ENCODE measurements around the gene PSMG3. TPM values are rescaled to one million over a fixed set of nuclear protein-coding genes. Genes with fewer than 3 reads are reported as not detected.

PSMG3 gene
- total RNA-seq, 1 experiment from 2014 or later: 33.3 TPM

DNA sequence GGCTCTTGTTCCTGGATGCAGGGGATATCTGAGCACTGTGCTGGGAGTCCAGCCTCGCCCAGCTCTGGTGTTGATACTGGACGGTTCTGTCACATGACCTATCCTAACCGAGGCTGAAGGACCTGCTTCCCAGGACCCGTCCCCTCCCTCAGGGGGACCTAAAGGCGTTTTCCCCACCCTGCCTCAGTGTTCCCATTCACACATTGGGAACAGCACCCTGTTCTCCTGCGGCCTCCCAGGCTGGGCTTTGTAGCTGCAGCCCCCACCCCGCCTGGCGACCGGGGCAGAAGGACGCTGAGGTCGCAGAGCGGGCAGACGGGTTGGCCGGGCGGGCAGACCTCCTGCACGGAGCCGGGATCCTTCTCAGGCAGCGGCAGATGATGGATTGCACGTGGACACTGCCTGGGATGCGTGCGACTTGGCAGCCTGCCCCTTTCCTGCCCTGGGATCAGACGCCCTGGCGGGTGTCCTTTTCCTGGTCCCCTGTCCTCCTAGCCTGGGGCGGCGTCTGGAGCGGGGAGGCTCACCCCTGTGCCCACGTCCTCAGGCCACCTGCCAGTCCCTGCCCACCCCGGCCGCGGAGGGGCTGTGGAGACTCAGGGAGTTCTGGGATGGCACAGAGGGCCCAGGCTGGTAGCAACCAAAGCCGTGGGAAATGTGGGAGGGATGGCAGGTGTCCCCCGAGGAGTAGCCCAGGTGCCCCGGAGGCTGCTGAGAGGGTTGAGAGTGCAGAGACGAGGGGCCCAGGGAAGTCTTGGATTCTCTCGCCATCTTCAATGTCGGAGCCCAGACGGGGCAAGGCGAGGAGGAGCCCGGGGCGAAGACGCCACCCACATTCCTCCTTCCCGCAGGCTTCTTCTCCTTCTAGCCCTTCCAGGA, 17.2 kb upstream of the PSMG3 start (continued):
- TF ChIP-seq, protein P1, sequence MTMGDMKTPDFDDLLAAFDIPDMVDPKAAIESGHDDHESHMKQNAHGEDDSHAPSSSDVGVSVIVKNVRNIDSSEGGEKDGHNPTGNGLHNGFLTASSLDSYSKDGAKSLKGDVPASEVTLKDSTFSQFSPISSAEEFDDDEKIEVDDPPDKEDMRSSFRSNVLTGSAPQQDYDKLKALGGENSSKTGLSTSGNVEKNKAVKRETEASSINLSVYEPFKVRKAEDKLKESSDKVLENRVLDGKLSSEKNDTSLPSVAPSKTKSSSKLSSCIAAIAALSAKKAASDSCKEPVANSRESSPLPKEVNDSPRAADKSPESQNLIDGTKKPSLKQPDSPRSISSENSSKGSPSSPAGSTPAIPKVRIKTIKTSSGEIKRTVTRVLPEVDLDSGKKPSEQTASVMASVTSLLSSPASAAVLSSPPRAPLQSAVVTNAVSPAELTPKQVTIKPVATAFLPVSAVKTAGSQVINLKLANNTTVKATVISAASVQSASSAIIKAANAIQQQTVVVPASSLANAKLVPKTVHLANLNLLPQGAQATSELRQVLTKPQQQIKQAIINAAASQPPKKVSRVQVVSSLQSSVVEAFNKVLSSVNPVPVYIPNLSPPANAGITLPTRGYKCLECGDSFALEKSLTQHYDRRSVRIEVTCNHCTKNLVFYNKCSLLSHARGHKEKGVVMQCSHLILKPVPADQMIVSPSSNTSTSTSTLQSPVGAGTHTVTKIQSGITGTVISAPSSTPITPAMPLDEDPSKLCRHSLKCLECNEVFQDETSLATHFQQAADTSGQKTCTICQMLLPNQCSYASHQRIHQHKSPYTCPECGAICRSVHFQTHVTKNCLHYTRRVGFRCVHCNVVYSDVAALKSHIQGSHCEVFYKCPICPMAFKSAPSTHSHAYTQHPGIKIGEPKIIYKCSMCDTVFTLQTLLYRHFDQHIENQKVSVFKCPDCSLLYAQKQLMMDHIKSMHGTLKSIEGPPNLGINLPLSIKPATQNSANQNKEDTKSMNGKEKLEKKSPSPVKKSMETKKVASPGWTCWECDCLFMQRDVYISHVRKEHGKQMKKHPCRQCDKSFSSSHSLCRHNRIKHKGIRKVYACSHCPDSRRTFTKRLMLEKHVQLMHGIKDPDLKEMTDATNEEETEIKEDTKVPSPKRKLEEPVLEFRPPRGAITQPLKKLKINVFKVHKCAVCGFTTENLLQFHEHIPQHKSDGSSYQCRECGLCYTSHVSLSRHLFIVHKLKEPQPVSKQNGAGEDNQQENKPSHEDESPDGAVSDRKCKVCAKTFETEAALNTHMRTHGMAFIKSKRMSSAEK (CRISPR knock-in tag; IDR thresholded peaks at IDR 0.05; ENCODE audit: borderline replicate concordance): no peak
- TF ChIP-seq KAT7 (CRISPR knock-in tag; IDR thresholded peaks at IDR 0.05; ENCODE audit: borderline replicate concordance): no peak
- TF ChIP-seq, protein P2, sequence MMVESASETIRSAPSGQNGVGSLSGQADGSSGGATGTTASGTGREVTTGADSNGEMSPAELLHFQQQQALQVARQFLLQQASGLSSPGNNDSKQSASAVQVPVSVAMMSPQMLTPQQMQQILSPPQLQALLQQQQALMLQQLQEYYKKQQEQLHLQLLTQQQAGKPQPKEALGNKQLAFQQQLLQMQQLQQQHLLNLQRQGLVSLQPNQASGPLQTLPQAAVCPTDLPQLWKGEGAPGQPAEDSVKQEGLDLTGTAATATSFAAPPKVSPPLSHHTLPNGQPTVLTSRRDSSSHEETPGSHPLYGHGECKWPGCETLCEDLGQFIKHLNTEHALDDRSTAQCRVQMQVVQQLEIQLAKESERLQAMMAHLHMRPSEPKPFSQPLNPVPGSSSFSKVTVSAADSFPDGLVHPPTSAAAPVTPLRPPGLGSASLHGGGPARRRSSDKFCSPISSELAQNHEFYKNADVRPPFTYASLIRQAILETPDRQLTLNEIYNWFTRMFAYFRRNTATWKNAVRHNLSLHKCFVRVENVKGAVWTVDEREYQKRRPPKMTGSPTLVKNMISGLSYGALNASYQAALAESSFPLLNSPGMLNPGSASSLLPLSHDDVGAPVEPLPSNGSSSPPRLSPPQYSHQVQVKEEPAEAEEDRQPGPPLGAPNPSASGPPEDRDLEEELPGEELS (CRISPR knock-in tag; IDR thresholded peaks at IDR 0.05): no peak

DNA sequence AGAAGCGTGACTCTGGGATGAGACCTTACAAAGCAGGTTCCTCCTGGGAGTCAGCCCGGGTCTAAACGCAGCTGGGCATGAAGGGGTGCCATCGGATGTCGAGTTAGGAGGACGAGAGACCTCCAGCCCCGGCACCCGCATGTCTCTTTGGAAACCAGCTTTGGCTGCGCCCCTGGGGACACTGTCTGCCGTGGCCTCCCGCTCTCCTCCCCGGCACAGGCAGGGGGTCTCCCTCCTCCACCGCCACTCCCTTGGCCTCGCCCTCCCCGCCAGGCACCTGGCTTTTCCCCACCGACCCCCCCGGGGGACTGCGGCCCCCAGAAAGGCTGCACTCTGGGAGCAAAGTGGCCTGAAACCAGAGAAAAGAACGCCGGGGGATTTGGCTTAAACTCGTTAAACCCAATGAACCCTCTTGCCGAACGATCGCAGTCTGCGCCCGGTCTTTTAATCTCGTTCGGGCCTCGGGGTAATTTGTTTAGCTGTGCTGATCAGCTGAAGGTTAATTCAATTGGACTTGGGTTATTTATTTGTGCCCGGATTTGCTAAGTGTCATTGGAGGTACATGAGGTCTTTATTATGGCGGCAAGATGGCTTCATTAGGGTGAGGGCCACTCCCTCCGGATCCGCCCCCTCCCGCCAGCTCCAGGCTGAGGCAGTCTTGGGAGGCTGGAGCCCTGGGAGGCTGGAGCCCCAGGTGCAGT, 16.4 kb upstream of the PSMG3 start:
- ATAC-seq (no peak), DNase-seq (ENCODE audit: low spot score) (no peak)
- ChIA-PET CTCF (interaction anchor here (0.9 kb wide), 1 partner anchor 124 kb away, joined by 3 read pairs; no protein-coding TSS in a partner anchor), POLR2A (no interaction called here)
- no peak overlapping the region for H3K27ac Mint-ChIP-seq
- peaks cover 11% of the 10 kb centered on the region for H3K36me3 Mint-ChIP-seq
- no peak overlapping the region for H3K4me3 Mint-ChIP-seq
- H3K27me3 Mint-ChIP-seq (ENCODE audit: low read depth): no peaks in the 10 kb centered on the region
- H3K4me1 Mint-ChIP-seq: no peaks in the 10 kb centered on the region
- peaks cover 16% of the 10 kb centered on the region for H3K9me3 Mint-ChIP-seq
- TF ChIP-seq, protein P3, sequence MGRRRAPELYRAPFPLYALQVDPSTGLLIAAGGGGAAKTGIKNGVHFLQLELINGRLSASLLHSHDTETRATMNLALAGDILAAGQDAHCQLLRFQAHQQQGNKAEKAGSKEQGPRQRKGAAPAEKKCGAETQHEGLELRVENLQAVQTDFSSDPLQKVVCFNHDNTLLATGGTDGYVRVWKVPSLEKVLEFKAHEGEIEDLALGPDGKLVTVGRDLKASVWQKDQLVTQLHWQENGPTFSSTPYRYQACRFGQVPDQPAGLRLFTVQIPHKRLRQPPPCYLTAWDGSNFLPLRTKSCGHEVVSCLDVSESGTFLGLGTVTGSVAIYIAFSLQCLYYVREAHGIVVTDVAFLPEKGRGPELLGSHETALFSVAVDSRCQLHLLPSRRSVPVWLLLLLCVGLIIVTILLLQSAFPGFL (CRISPR knock-in tag; IDR thresholded peaks at IDR 0.05; ENCODE audit: borderline replicate concordance): no peak
- TF ChIP-seq ZNF671 (CRISPR knock-in tag; IDR thresholded peaks at IDR 0.05) (no peak), ZNF317 (CRISPR knock-in tag; IDR thresholded peaks at IDR 0.05; ENCODE audit: borderline replicate concordance, low read depth) (no peak), SOX15 (CRISPR knock-in tag; IDR thresholded peaks at IDR 0.05) (no peak), IRF2 (CRISPR knock-in tag; IDR thresholded peaks at IDR 0.05; ENCODE audit: borderline replicate concordance, low read depth) (no peak), JUN (CRISPR knock-in tag; IDR thresholded peaks at IDR 0.05) (no peak), CREB1 (CRISPR knock-in tag; IDR thresholded peaks at IDR 0.05) (no peak), RELA (CRISPR knock-in tag; IDR thresholded peaks at IDR 0.05; ENCODE audit: borderline replicate concordance) (no peak), HMGA2 (CRISPR knock-in tag; IDR thresholded peaks at IDR 0.05) (no peak), PRRX2 (CRISPR knock-in tag; IDR thresholded peaks at IDR 0.05) (no peak), ZNF396 (CRISPR knock-in tag; IDR thresholded peaks at IDR 0.05; ENCODE audit: borderline replicate concordance) (no peak), SP1 (CRISPR knock-in tag; conservative IDR thresholded peaks at IDR 0.05) (no peak), ZBTB21 (CRISPR knock-in tag; IDR thresholded peaks at IDR 0.05; ENCODE audit: borderline replicate concordance) (no peak), FOXP1 (CRISPR knock-in tag; IDR thresholded peaks at IDR 0.05; ENCODE audit: borderline replicate concordance) (no peak)
- TF ChIP-seq, protein P4, sequence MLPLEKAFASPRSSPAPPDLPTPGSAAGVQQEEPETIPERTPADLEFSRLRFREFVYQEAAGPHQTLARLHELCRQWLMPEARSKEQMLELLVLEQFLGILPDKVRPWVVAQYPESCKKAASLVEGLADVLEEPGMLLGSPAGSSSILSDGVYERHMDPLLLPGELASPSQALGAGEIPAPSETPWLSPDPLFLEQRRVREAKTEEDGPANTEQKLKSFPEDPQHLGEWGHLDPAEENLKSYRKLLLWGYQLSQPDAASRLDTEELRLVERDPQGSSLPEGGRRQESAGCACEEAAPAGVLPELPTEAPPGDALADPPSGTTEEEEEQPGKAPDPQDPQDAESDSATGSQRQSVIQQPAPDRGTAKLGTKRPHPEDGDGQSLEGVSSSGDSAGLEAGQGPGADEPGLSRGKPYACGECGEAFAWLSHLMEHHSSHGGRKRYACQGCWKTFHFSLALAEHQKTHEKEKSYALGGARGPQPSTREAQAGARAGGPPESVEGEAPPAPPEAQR (CRISPR knock-in tag; IDR thresholded peaks at IDR 0.05): no peak
- TF ChIP-seq, protein P5, sequence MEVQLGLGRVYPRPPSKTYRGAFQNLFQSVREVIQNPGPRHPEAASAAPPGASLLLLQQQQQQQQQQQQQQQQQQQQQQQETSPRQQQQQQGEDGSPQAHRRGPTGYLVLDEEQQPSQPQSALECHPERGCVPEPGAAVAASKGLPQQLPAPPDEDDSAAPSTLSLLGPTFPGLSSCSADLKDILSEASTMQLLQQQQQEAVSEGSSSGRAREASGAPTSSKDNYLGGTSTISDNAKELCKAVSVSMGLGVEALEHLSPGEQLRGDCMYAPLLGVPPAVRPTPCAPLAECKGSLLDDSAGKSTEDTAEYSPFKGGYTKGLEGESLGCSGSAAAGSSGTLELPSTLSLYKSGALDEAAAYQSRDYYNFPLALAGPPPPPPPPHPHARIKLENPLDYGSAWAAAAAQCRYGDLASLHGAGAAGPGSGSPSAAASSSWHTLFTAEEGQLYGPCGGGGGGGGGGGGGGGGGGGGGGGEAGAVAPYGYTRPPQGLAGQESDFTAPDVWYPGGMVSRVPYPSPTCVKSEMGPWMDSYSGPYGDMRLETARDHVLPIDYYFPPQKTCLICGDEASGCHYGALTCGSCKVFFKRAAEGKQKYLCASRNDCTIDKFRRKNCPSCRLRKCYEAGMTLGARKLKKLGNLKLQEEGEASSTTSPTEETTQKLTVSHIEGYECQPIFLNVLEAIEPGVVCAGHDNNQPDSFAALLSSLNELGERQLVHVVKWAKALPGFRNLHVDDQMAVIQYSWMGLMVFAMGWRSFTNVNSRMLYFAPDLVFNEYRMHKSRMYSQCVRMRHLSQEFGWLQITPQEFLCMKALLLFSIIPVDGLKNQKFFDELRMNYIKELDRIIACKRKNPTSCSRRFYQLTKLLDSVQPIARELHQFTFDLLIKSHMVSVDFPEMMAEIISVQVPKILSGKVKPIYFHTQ (CRISPR knock-in tag; IDR thresholded peaks at IDR 0.05): no peak
- TF ChIP-seq, protein P6, sequence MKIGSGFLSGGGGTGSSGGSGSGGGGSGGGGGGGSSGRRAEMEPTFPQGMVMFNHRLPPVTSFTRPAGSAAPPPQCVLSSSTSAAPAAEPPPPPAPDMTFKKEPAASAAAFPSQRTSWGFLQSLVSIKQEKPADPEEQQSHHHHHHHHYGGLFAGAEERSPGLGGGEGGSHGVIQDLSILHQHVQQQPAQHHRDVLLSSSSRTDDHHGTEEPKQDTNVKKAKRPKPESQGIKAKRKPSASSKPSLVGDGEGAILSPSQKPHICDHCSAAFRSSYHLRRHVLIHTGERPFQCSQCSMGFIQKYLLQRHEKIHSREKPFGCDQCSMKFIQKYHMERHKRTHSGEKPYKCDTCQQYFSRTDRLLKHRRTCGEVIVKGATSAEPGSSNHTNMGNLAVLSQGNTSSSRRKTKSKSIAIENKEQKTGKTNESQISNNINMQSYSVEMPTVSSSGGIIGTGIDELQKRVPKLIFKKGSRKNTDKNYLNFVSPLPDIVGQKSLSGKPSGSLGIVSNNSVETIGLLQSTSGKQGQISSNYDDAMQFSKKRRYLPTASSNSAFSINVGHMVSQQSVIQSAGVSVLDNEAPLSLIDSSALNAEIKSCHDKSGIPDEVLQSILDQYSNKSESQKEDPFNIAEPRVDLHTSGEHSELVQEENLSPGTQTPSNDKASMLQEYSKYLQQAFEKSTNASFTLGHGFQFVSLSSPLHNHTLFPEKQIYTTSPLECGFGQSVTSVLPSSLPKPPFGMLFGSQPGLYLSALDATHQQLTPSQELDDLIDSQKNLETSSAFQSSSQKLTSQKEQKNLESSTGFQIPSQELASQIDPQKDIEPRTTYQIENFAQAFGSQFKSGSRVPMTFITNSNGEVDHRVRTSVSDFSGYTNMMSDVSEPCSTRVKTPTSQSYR (CRISPR knock-in tag; IDR thresholded peaks at IDR 0.05): no peak
